HUES64 (cell line): Measurements from ENCODE around the gene SREBF1.

Source experiments
- H3K27ac ChIP-seq: 2 replicates; pipeline ENCODE4 v1.7.0; 2013; ENCODE audit warnings: low read depth, low read length, inconsistent platforms
- H3K27me3 ChIP-seq: 2 replicates; pipeline ENCODE4 v1.6.1; 2013; ENCODE audit warnings: mild to moderate bottlenecking, low read length; ENCODE audit not compliant: insufficient read depth
- H3K36me3 ChIP-seq: 2 replicates; pipeline ENCODE4 v1.6.1; 2013; ENCODE audit warnings: mild to moderate bottlenecking, low read length; ENCODE audit not compliant: insufficient read depth
- H3K4me1 ChIP-seq: 2 replicates; pipeline ENCODE4 v1.6.1; 2013; ENCODE audit warnings: mild to moderate bottlenecking, low read length, moderate library complexity; ENCODE audit not compliant: insufficient read depth
- H3K4me3 ChIP-seq: 2 replicates; pipeline ENCODE4 v1.5.1; 2013; ENCODE audit warnings: mild to moderate bottlenecking, low read length, moderate library complexity
- H3K9ac ChIP-seq: 2 replicates; pipeline ENCODE4 v1.6.1; 2013; ENCODE audit warnings: mild to moderate bottlenecking, low read depth, low read length
- H3K9me3 ChIP-seq: 2 replicates; pipeline ENCODE4 v1.6.1; 2013; ENCODE audit warnings: low read depth, low read length; ENCODE audit not compliant: insufficient read depth
- whole genome bisulfite sequencing: fragments of 150-250, 120-280 bp; methylation state at CpG from one replicate; pipeline ENCODE4 v1.1.7; 2013; ENCODE audit warnings: missing lambda C conversion rate; 5-methylcytosine and 5-hydroxymethylcytosine counted together

The SREBF1 gene

GRCh38 chr17:17820463-17821158 lies 16.2 kb downstream of the SREBF1 start:
- Histone ChIP-seq H3K27me3 (0 out of 2 replicates have a peak, but pooled peaks cover 5% of the 10 kb centered on the region), H3K9me3 (no peaks in the 10 kb centered on the region), H3K36me3 (peaks cover 43% of the 10 kb centered on the region), H3K27ac (no peak overlapping the region), H3K9ac (no peak overlapping the region), H3K4me3 (no peak overlapping the region), H3K4me1 (peaks cover 19% of the 10 kb centered on the region)
- WGBS = 87% methylated on average over 6 of the region's 7 CpGs

GRCh38 chr17:17820046-17820445 lies 16.7 kb downstream of the SREBF1 start:
- Histone ChIP-seq H3K9ac (no peak overlapping the region), H3K36me3 (peaks cover 49% of the 10 kb centered on the region), H3K4me3 (no peak overlapping the region), H3K27ac (no peak overlapping the region), H3K9me3 (no peaks in the 10 kb centered on the region), H3K4me1 (peaks cover 18% of the 10 kb centered on the region), H3K27me3 (0 out of 2 replicates have a peak, but pooled peaks cover 5% of the 10 kb centered on the region)
- 76% methylated on average over 10 of the region's 10 CpGs for WGBS

GRCh38 chr17:17819561-17819995 lies 17.2 kb downstream of the SREBF1 start:
- H3K27ac ChIP-seq = no peak overlapping the region
- H3K4me1 ChIP-seq = peaks cover 13% of the 10 kb centered on the region
- H3K27me3 ChIP-seq = 0 out of 2 replicates have a peak, but pooled peaks cover 5% of the 10 kb centered on the region
- H3K9me3 ChIP-seq = no peaks in the 10 kb centered on the region
- peaks cover 54% of the 10 kb centered on the region for H3K36me3 ChIP-seq
- 65% methylated on average over 12 of the region's 12 CpGs for WGBS
- no peak overlapping the region for H3K9ac ChIP-seq
- H3K4me3 ChIP-seq = no peak overlapping the region

GRCh38 chr17:17819111-17819510 lies 17.7 kb downstream of the SREBF1 start:
- H3K4me1 ChIP-seq = peaks cover 9% of the 10 kb centered on the region
- no peak overlapping the region for H3K9ac ChIP-seq

GRCh38 chr17:17818088-17818526 lies 18.7 kb downstream of the SREBF1 start:
- H3K9me3 ChIP-seq = no peaks in the 10 kb centered on the region
- H3K9ac ChIP-seq = no peak overlapping the region
- peaks cover 3% of the 10 kb centered on the region; the same call in 1 of the 2 replicates for H3K4me1 ChIP-seq
- WGBS = 84% methylated on average over 10 of the region's 10 CpGs
- H3K4me3 ChIP-seq = no peak overlapping the region
- H3K27ac ChIP-seq = no peak overlapping the region
- H3K27me3 ChIP-seq = 0 out of 2 replicates have a peak, but pooled peaks cover 4% of the 10 kb centered on the region
- H3K36me3 ChIP-seq = peaks cover 66% of the 10 kb centered on the region

More at GRCh38 chr17:17819111-17819510, 17.7 kb downstream of the SREBF1 start:
- Histone ChIP-seq H3K9me3 (no peaks in the 10 kb centered on the region), H3K27me3 (0 out of 2 replicates have a peak, but pooled peaks cover 5% of the 10 kb centered on the region), H3K27ac (no peak overlapping the region), H3K4me3 (no peak overlapping the region), H3K36me3 (peaks cover 58% of the 10 kb centered on the region)
- 94% methylated on average over 12 of the region's 12 CpGs for WGBS

GRCh38 chr17:17817552-17817947 lies 19.2 kb downstream of the SREBF1 start:
- H3K4me1 ChIP-seq = no peaks in the 10 kb centered on the region
- WGBS = 93% methylated on average over 10 of the region's 10 CpGs
- H3K9ac ChIP-seq = no peak overlapping the region
- H3K27me3 ChIP-seq = no peaks in the 10 kb centered on the region
- H3K36me3 ChIP-seq = peaks cover 70% of the 10 kb centered on the region
- no peak overlapping the region for H3K27ac ChIP-seq
- H3K9me3 ChIP-seq = no peaks in the 10 kb centered on the region
- no peak overlapping the region for H3K4me3 ChIP-seq

- no peaks in the 10 kb centered on the region for H3K27me3 ChIP-seq
- peaks cover 70% of the 10 kb centered on the region for H3K36me3 ChIP-seq
Measured at GRCh38 chr17:17816831-17817551, 19.8 kb downstream of the SREBF1 start.

GRCh38 chr17:17816240-17816814 lies 20.5 kb downstream of the SREBF1 start:
- no peaks in the 10 kb centered on the region for H3K27me3 ChIP-seq
- no peak overlapping the region for H3K9ac ChIP-seq
- H3K27ac ChIP-seq = no peak overlapping the region
- 96% methylated on average over 22 of the region's 22 CpGs for WGBS
- no peaks in the 10 kb centered on the region for H3K9me3 ChIP-seq
- H3K36me3 ChIP-seq = peaks cover 70% of the 10 kb centered on the region
- H3K4me3 ChIP-seq = no peak overlapping the region
- peaks cover 7% of the 10 kb centered on the region for H3K4me1 ChIP-seq

More at GRCh38 chr17:17816831-17817551, 19.8 kb downstream of the SREBF1 start:
- peaks cover 2% of the 10 kb centered on the region for H3K4me1 ChIP-seq
- WGBS = 95% methylated on average over 24 of the region's 24 CpGs
- no peak overlapping the region for H3K27ac ChIP-seq
- H3K9me3 ChIP-seq = no peaks in the 10 kb centered on the region
- H3K4me3 ChIP-seq = no peak overlapping the region
- no peak overlapping the region for H3K9ac ChIP-seq

GRCh38 chr17:17815436-17816200 lies 21.2 kb downstream of the SREBF1 start:
- WGBS = 94% methylated on average over 16 of the region's 17 CpGs
- H3K36me3 ChIP-seq = peaks cover 70% of the 10 kb centered on the region
- no peak overlapping the region for H3K27ac ChIP-seq

GRCh38 chr17:17815062-17815406 lies 21.8 kb downstream of the SREBF1 start:
- Histone ChIP-seq H3K4me1 (peaks cover 17% of the 10 kb centered on the region), H3K4me3 (no peak overlapping the region), H3K9ac (no peak overlapping the region), H3K27ac (no peak overlapping the region), H3K9me3 (no peaks in the 10 kb centered on the region), H3K36me3 (peaks cover 65% of the 10 kb centered on the region), H3K27me3 (peaks cover 12% of the 10 kb centered on the region)
- WGBS = 89% methylated on average over 8 of the region's 8 CpGs

More at GRCh38 chr17:17815436-17816200, 21.2 kb downstream of the SREBF1 start:
- H3K9me3 ChIP-seq = no peaks in the 10 kb centered on the region
- no peak overlapping the region for H3K9ac ChIP-seq
- peaks cover 14% of the 10 kb centered on the region for H3K4me1 ChIP-seq
- H3K4me3 ChIP-seq = no peak overlapping the region
- H3K27me3 ChIP-seq = peaks cover 6% of the 10 kb centered on the region
